Transverse colon (tissue), 3 donors: Measurements from ENCODE around the gene BCAS4.

Source experiments
- POLR2A ChIP-seq: fragments of 450-650 bp; IDR thresholded peaks from one replicate; pipeline ENCODE4 v1.6.1; 2016; ENCODE audit warnings: antibody characterized with exemption, mild to moderate bottlenecking, moderate library complexity
- TF ChIP-seq, protein P1 (sequence below), 5 experiments: fragments of 200-600 bp in 3 of 5; fragments of 450-650 bp in 2 of 5; sonication (generic) in 3 of 5; IDR thresholded peaks; 1 replicate in 2 of 5; 2 replicates in 3 of 5; pipeline ENCODE4 v1.5.1; 2016 to 2017; ENCODE audit warnings: antibody characterized with exemption in 5 of 5, inconsistent platforms in 3 of 5, mild to moderate bottlenecking in 2 of 5, moderate library complexity in 1 of 5

- no peak for TF ChIP-seq POLR2A
- TF ChIP-seq, protein P1, sequence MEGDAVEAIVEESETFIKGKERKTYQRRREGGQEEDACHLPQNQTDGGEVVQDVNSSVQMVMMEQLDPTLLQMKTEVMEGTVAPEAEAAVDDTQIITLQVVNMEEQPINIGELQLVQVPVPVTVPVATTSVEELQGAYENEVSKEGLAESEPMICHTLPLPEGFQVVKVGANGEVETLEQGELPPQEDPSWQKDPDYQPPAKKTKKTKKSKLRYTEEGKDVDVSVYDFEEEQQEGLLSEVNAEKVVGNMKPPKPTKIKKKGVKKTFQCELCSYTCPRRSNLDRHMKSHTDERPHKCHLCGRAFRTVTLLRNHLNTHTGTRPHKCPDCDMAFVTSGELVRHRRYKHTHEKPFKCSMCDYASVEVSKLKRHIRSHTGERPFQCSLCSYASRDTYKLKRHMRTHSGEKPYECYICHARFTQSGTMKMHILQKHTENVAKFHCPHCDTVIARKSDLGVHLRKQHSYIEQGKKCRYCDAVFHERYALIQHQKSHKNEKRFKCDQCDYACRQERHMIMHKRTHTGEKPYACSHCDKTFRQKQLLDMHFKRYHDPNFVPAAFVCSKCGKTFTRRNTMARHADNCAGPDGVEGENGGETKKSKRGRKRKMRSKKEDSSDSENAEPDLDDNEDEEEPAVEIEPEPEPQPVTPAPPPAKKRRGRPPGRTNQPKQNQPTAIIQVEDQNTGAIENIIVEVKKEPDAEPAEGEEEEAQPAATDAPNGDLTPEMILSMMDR (IDR thresholded peaks at IDR 0.05) = no peak
Measured at GRCh38 chr20:50893620-50894019, 98.8 kb downstream of the BCAS4 start.
